HL-60 (cell line): ENCODE results near the gene RAI14.

ENCODE experiments used
- CTCF ChIP-seq: IDR thresholded peaks from one replicate; pipeline ENCODE4 v1.5.1; 2011; ENCODE audit warnings: low read length, control low read depth, inconsistent platforms; ENCODE audit not compliant: insufficient read depth
- GABPA ChIP-seq: IDR thresholded peaks from 2 replicates; pipeline ENCODE4 v1.6.1; 2012; ENCODE audit warnings: low read depth
- POLR2AphosphoS5 ChIP-seq: IDR thresholded peaks from 2 replicates; pipeline ENCODE4 v1.6.1; 2012; ENCODE audit warnings: low read depth
- SPI1 ChIP-seq: IDR thresholded peaks from 2 replicates; pipeline ENCODE4 v1.6.1; 2012; ENCODE audit warnings: low read depth, mild to moderate bottlenecking, borderline replicate concordance
- TF ChIP-seq, protein P1 (sequence below): IDR thresholded peaks from 2 replicates; pipeline ENCODE4 v1.6.1; 2012; ENCODE audit warnings: low read depth; ENCODE audit not compliant: insufficient replicate concordance

- TF ChIP-seq GABPA (no peak), CTCF (no peak), POLR2AphosphoS5 (no peak), SPI1 (no peak)
- TF ChIP-seq, protein P1, sequence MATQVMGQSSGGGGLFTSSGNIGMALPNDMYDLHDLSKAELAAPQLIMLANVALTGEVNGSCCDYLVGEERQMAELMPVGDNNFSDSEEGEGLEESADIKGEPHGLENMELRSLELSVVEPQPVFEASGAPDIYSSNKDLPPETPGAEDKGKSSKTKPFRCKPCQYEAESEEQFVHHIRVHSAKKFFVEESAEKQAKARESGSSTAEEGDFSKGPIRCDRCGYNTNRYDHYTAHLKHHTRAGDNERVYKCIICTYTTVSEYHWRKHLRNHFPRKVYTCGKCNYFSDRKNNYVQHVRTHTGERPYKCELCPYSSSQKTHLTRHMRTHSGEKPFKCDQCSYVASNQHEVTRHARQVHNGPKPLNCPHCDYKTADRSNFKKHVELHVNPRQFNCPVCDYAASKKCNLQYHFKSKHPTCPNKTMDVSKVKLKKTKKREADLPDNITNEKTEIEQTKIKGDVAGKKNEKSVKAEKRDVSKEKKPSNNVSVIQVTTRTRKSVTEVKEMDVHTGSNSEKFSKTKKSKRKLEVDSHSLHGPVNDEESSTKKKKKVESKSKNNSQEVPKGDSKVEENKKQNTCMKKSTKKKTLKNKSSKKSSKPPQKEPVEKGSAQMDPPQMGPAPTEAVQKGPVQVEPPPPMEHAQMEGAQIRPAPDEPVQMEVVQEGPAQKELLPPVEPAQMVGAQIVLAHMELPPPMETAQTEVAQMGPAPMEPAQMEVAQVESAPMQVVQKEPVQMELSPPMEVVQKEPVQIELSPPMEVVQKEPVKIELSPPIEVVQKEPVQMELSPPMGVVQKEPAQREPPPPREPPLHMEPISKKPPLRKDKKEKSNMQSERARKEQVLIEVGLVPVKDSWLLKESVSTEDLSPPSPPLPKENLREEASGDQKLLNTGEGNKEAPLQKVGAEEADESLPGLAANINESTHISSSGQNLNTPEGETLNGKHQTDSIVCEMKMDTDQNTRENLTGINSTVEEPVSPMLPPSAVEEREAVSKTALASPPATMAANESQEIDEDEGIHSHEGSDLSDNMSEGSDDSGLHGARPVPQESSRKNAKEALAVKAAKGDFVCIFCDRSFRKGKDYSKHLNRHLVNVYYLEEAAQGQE: no peak
Observed at GRCh38 chr5:34708777-34709176, 52.6 kb downstream of the RAI14 start.
